Common myeloid progenitor, CD34-positive (primary cell): ENCODE measurements around the gene RNASE8.

Source experiments
- CTCF ChIA-PET: fragments of 350-600 bp; sonication (Branson Sonifier 250); formaldehyde crosslinking; loops from one replicate; lab custom pipeline; 2021; ENCODE audit warnings: antibody characterized with exemption; lab: Charles Lee
- POLR2A ChIA-PET: fragments of 350-600 bp; sonication (Branson Sonifier 250); formaldehyde crosslinking; loops from one replicate; lab custom pipeline; 2021; ENCODE audit warnings: antibody characterized with exemption; lab: Charles Lee
- DNase-seq, 3 donors: peaks; one replicate each; pipeline versions ENCODE4 v3.0.0 to v3.0.0-alpha.2; 2013
- H3K27ac ChIP-seq, 2 experiments: 1 replicate in 1 of 2; 2 replicates in 1 of 2; pipeline ENCODE4 v1.7.0; 2013; ENCODE audit warnings: inconsistent platforms in 2 of 2, low read length in 2 of 2, mild to moderate bottlenecking in 2 of 2, low read depth in 1 of 2, moderate library complexity in 1 of 2; ENCODE audit not compliant: severe bottlenecking in 2 of 2, insufficient read depth in 1 of 2, poor library complexity in 1 of 2
- H3K27me3 ChIP-seq, 5 experiments: replicated peaks in 2 of 5; 1 replicate in 3 of 5; 2 replicates in 2 of 5; pipeline versions ENCODE4 v1.6.1 to v1.7.0; 2013; ENCODE audit warnings: low read length in 4 of 5, mild to moderate bottlenecking in 2 of 5, moderate library complexity in 2 of 5, inconsistent platforms in 1 of 5; ENCODE audit not compliant: insufficient read depth in 5 of 5, control insufficient read depth in 4 of 5
- H3K36me3 ChIP-seq, 4 experiments: 1 replicate in 2 of 4; 2 replicates in 2 of 4; pipeline versions ENCODE4 v1.6.1 to v1.7.0; 2013; ENCODE audit warnings: low read length in 3 of 4, control low read depth in 1 of 4, mild to moderate bottlenecking in 1 of 4; ENCODE audit not compliant: control insufficient read depth in 4 of 4, insufficient read depth in 4 of 4
- H3K4me1 ChIP-seq, 4 experiments: 1 replicate in 3 of 4; 2 replicates in 1 of 4; pipeline versions ENCODE4 v1.6.1 to v1.7.1; 2013; ENCODE audit warnings: low read length in 3 of 4, mild to moderate bottlenecking in 3 of 4, control low read depth in 1 of 4, inconsistent platforms in 1 of 4, moderate library complexity in 1 of 4; ENCODE audit not compliant: control insufficient read depth in 4 of 4, insufficient read depth in 4 of 4; ENCODE audit errors: control extremely low read depth in 1 of 4
- H3K4me3 ChIP-seq, 7 experiments: 1 replicate in 4 of 7; 2 replicates in 3 of 7; pipeline versions ENCODE4 v1.5.1 to v1.7.0; 2013; ENCODE audit warnings: mild to moderate bottlenecking in 7 of 7, low read length in 6 of 7, moderate library complexity in 6 of 7, inconsistent platforms in 2 of 7, low read depth in 2 of 7, control low read depth in 1 of 7; ENCODE audit not compliant: insufficient read depth in 4 of 7, control insufficient read depth in 1 of 7; ENCODE audit errors: extremely low read depth in 1 of 7
- H3K9me3 ChIP-seq, 5 experiments: 1 replicate in 4 of 5; 2 replicates in 1 of 5; pipeline versions ENCODE4 v1.6.1 to v1.7.1; 2013; ENCODE audit warnings: low read length in 4 of 5, mild to moderate bottlenecking in 2 of 5, inconsistent platforms in 1 of 5, low read depth in 1 of 5, moderate library complexity in 1 of 5; ENCODE audit not compliant: control insufficient read depth in 4 of 5, insufficient read depth in 2 of 5; ENCODE audit errors: control extremely low read depth in 1 of 5
- WGBS: methylation state at CpG from one replicate; pipeline ENCODE4 v1.1.5; 2013; ENCODE audit not compliant: insufficient coverage; 5-methylcytosine and 5-hydroxymethylcytosine counted together

The RNASE8 gene

GRCh38 chr14:21056520-21057163, 980 bp upstream of the RNASE8 start:
- 73% methylated on average over 6 of the region's 10 CpGs for WGBS
- H3K27me3 ChIP-seq = peaks cover 0 to 2% (median 0%) of the 10 kb centered on the region in 5 experiments
- H3K4me1 ChIP-seq = no peaks in the 10 kb centered on the region
- ChIA-PET POLR2A (interaction anchor here (0.5 kb wide), 1 partner anchor 10 kb away, joined by 3 read pairs; no protein-coding TSS in a partner anchor), CTCF (interaction anchor here (0.7 to 4.7 kb wide), 12 partner anchors 9 to 68 kb away, joined by 3 to 28 read pairs (median 6); no protein-coding TSS in a partner anchor)
- no peaks in the 10 kb centered on the region for H3K9me3 ChIP-seq
- no peak overlapping the region for H3K4me3 ChIP-seq
- H3K27ac ChIP-seq = no peak overlapping the region
- no peak for DNase-seq
- no peaks in the 10 kb centered on the region for H3K36me3 ChIP-seq

- 97% methylated on average over 5 of the region's 5 CpGs for WGBS
- Histone ChIP-seq H3K4me3 (no peak overlapping the region), H3K27ac (no peak overlapping the region), H3K4me1 (no peaks in the 10 kb centered on the region), H3K36me3 (no peaks in the 10 kb centered on the region), H3K27me3 (peaks cover 0 to 4% (median 0%) of the 10 kb centered on the region in 5 experiments), H3K9me3 (no peaks in the 10 kb centered on the region)
- ChIA-PET POLR2A (no interaction called here), CTCF (interaction anchor here (1.1 to 4.7 kb wide), 5 partner anchors 9 to 46 kb away, joined by 3 to 28 read pairs (median 15); no protein-coding TSS in a partner anchor)
- no peak for DNase-seq
Measured at GRCh38 chr14:21058903-21059302, 1.3 kb downstream of the RNASE8 start.

- no peaks in the 10 kb centered on the region for H3K4me1 ChIP-seq
- peaks cover 0 to 4% (median 0%) of the 10 kb centered on the region in 5 experiments for H3K27me3 ChIP-seq
- no peaks in the 10 kb centered on the region for H3K36me3 ChIP-seq
- 88% methylated on average over 7 of the region's 8 CpGs for WGBS
- no peak for DNase-seq
- H3K27ac ChIP-seq = no peak overlapping the region
- POLR2A ChIA-PET = no interaction called here
- no peaks in the 10 kb centered on the region for H3K9me3 ChIP-seq
- CTCF ChIA-PET = interaction anchor here (1.0 to 4.7 kb wide), 9 partner anchors 8 to 64 kb away, joined by 3 to 28 read pairs (median 8); no protein-coding TSS in a partner anchor
- no peak overlapping the region for H3K4me3 ChIP-seq
Measured at GRCh38 chr14:21059842-21060613, 2.4 kb downstream of the RNASE8 start.

- Histone ChIP-seq H3K27ac (no peak overlapping the region), H3K36me3 (no peaks in the 10 kb centered on the region), H3K9me3 (no peaks in the 10 kb centered on the region), H3K4me1 (no peaks in the 10 kb centered on the region), H3K27me3 (peaks cover 0 to 4% (median 0%) of the 10 kb centered on the region in 5 experiments), H3K4me3 (no peak overlapping the region)
- ChIA-PET POLR2A (no interaction called here), CTCF (interaction anchor here (1.0 to 3.2 kb wide), 8 partner anchors 9 to 64 kb away, joined by 3 to 15 read pairs (median 5); no protein-coding TSS in a partner anchor)
- DNase-seq = no peak
- 86% methylated on average over 11 of the region's 13 CpGs for WGBS
Measured at GRCh38 chr14:21060614-21061346, 3.2 kb downstream of the RNASE8 start.

GRCh38 chr14:21061347-21061668, 3.7 kb downstream of the RNASE8 start:
- CTCF ChIA-PET = interaction anchor here (1.0 to 3.2 kb wide), 9 partner anchors 10 to 63 kb away, joined by 3 to 15 read pairs (median 4); no protein-coding TSS in a partner anchor
- peaks cover 0 to 4% (median 0%) of the 10 kb centered on the region in 5 experiments for H3K27me3 ChIP-seq
- no peak overlapping the region for H3K27ac ChIP-seq
- POLR2A ChIA-PET = interaction anchor here (0.5 kb wide), 1 partner anchor 54 kb away, joined by 5 read pairs; no protein-coding TSS in a partner anchor
- 100% methylated on average over 2 of the region's 3 CpGs for WGBS
- no peaks in the 10 kb centered on the region for H3K4me1 ChIP-seq
- no peak overlapping the region for H3K4me3 ChIP-seq
- DNase-seq = no peak
- H3K36me3 ChIP-seq = no peaks in the 10 kb centered on the region
- H3K9me3 ChIP-seq = no peaks in the 10 kb centered on the region

- Histone ChIP-seq H3K9me3 (no peaks in the 10 kb centered on the region), H3K27me3 (peaks cover 0 to 4% (median 1%) of the 10 kb centered on the region in 5 experiments), H3K27ac (no peak overlapping the region), H3K4me3 (no peak overlapping the region), H3K36me3 (no peaks in the 10 kb centered on the region), H3K4me1 (peaks cover under 1 to 2% (median under 1%) of the 10 kb centered on the region in 4 experiments)
- CTCF ChIA-PET = interaction anchor here (0.8 to 3.2 kb wide), 8 partner anchors 13 to 49 kb away, joined by 3 to 12 read pairs (median 4); partner anchors contain the start of gene TMEM253
- POLR2A ChIA-PET = no interaction called here
- DNase-seq = no peak
- 97% methylated on average over 3 of the region's 3 CpGs for WGBS
Measured at GRCh38 chr14:21063479-21063878, 5.9 kb downstream of the RNASE8 start.
